Measurements from ENCODE around the gene MON1A.

GRCh38 chr3:49911124-49911420, 18.5 kb downstream of the MON1A start:
- TF ChIP-seq CTCF (conservative IDR thresholded peaks at IDR 0.05; ENCODE audit: low read depth in 2 of 2): no peak
- no peak for TF ChIP-seq POLR2AphosphoS5 (IDR thresholded peaks at IDR 0.05; ENCODE audit: low read depth)
- no peak for TF ChIP-seq EZH2 (IDR thresholded peaks at IDR 0.05; ENCODE audit: low read depth, unreplicated experiment)
- TF ChIP-seq REST (IDR thresholded peaks at IDR 0.05; ENCODE audit: unreplicated experiment): no peak

Measured in GM23338 (cell line).